CD4-positive, alpha-beta T cell treated with Interleukin-10 for 1 hour (primary cell): Measurements from ENCODE around the gene INTS2.
"Not testable (repeated sequence)": the region's sequence is repeated elsewhere in the genome, so short reads cannot be mapped to it uniquely, and the experiment has no call there.

Experiments
- DNase-seq: peaks from one replicate; pipeline ENCODE4 v3.0.0-alpha.2; 2020

INTS2 gene

DNA sequence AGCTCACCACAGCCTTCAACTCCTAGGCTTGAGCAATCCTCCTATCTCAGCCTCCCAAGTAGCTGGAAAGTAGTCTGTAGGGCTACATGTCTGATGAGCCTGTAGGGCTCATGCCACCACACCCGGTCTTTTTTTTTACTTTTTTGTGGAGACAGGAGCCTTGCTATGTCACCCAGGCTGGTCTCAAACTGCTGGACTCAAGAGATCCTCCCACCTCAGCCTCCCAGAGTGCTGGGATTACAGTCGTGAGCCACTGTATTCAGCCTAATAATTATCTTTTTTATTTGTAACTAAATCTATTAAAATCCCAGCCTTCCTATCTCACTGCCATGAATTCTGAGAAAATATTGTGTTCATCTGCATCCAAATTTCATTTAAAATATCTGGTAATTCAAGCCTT is 79.5 kb downstream of the INTS2 start:
- no peak for DNase-seq

- no peak for DNase-seq
Measured at GRCh38 chr17:61847659-61848058, 80.1 kb downstream of the INTS2 start.

GRCh38 chr17:61846761-61847375 is 80.9 kb downstream of the INTS2 start:
- no peak for DNase-seq

DNA sequence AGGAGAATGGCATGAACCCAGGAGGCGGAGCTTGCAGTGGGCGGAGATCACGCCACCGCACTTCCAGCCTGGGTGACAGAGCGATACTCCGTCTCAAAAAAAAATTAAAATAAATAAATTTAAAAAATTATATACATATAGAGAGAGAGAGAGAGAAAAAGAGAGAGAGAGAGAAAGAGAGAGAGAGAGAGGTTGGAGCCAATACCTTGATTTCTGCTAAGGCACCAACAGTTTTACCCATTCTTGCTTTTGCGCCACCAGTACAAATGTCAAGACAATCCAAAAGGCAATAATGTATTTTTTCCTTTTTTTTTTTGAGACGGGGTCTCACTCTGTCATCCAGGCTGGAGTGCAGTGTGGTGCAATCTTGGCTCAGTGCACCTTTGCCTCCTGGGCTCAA is 81.7 kb downstream of the INTS2 start:
- DNase-seq = no peak

DNA sequence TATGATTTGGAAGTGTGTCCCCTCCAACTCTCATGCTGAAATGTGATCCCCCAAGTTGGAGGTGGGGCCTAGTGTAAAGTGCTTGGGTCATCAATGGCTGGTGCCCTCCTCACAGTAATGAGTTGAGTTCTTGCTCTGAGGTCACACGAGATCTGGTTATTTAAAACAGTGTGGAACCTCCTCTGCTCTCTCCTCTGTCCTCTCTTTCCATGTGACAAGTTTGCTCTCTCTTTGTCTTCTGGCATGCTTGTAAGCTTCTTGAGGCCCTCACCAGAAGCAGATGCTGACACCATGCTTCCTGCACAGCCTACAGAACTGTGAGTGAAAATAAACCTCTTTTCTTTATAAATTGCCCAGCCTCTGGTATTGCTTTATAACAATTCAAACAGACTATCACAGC is 84.3 kb downstream of the INTS2 start:
- no peak for DNase-seq

DNA sequence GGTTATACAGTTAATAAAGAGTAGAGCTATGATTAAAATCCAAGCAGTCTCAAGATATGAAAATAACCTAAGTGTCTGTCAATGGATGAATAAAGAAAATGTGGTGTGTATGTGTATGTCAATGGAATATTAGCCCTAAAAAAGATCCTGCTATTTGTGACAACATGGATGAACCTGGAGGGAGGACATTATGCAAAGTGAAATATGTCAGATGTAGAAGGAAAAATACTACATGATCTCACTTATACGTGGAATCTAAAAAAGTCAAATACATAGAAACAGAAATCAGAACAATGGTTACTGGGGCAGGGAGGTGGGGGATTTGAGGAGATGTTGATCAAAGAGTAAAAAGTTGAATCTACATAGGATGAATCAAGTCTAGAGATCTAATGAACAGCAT is 84.9 kb downstream of the INTS2 start:
- no peak for DNase-seq

DNA sequence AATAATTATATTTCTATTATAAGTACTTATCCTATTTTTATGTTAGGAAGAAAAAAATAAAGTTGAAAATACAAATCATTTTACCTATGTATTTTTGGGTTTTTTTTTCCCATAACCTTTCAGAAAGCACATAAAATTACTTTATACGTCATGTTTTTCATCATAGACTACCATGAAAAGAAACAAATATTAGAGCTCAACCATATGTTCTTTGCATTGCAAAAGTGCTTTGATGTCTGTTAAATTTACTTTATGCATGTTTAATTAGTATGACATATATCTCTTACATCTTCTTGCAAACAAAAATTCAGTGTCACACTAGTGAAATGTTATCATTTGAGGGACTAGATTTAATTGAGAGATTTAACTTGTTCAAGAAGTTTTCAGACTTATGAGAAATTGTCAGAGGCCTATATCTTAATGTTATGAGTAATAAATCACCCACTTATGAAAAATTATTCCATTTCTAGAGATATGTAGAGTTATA is 88.4 kb downstream of the INTS2 start:
- no peak for DNase-seq

- peak; percentile 63 for DNase-seq
Measured at GRCh38 chr17:61837175-61838051, 90.4 kb downstream of the INTS2 start.

DNA sequence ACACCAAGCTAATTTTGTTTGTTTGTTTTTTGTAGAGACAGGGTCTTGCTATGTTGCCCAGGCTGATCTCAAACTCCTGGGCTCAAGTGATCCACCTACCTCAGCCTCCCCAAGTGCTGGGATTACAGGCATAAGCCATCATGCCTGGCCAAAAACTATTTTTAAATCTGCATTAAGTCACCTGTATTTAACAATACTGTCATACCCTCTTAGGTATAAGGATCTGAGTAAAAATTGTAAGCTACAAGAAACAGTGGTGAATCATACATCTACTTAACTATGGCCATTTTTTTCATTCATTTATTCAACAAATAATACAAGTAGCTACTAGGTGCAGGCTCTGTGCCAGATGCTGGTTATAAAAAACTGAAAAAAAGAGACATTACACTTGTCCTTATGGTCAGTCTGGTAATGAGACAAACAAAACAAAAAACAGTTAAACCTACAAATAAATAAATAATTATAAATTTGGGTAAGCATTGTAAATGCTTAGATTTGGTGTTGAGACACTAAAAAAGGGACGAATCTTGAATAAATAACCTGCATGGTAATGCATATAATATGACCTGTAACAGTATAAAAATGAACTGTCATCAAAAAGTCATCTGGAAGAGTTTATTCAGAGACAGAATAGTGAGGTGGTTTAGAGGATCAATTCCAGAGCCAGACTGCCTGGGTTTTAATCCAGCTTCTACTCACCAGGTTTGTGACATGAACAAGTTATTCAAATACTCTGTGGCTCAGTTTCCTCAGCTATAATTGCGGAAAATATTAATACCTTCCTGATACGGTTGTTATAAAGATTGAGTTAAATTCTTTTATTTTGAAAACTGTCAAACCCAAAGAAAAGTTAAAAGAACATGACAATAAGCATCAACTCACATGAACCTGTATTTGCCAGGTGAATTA is 91.3 kb downstream of the INTS2 start:
- no peak for DNase-seq

GRCh38 chr17:61835606-61836005 is 92.2 kb downstream of the INTS2 start:
- no peak for DNase-seq

GRCh38 chr17:61834610-61835009 is 93.2 kb downstream of the INTS2 start:
- no peak for DNase-seq

DNA sequence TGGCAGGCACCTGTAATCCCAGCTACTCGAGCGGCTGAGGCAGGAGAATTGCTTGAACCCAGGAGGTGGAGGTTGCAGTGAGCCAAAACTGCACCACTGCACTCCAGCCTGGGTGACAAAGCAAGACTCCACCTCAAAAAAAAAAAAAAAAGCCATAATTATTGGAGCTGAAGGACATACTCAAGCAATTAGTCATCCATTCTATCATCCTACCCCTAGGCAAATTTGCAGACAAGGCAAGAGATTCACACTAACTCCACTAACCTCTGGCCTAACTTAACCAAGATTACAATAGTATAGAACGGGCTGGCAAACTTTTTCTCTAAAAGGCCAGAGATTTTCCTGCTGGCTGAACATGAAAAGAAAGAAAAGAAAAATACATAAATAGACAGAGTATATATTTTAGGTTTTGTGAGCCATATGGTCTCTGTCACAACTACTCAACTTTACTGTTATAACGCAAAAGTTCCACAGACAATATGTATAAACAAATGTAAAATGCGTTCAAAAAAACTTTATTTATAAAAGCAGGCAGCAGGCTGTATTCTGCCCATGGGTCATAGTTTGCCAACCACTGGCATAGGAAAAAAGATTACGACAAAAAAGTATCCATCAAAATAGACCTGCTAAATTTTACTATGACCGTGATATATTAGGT is 94.1 kb downstream of the INTS2 start:
- no peak for DNase-seq

GRCh38 chr17:61832463-61832862 is 95.3 kb downstream of the INTS2 start:
- DNase-seq = no peak

DNA sequence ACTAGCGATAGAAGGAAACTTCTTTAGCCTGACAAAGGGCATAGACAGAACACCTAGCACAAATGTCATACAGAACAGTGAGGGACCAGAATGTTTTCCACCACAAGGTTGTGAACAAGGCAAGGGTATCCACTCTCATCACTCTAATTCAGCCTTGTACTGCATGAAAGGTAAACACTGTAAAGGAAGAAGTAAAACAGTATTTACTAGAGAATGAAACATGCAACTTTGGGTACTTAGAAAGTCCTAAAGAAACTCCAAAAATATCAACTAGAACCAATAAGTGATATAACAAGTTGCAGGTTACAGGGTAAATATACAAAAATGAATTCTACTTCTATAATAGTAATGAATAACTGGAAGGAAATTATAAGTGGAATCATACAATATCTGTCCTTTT is 96.7 kb downstream of the INTS2 start:
- DNase-seq = no peak

DNA sequence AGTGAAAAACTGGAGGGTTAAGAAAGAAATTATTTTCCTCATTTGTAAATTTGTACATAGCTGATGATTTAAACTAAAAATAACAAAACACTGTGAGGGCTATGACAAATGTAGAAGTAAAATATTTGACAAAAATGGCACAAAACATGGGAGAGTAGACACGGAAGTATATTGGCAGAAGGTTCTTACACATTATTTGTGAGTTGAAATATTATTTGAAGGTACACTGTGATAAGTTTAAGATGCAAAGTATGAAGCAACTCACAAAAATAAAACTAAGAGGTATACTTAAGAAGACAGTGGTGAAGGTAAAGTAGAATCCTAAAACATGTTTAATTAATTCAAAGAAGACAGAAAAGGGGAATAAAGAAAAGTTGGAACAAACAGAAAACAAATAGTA is 99.1 kb downstream of the INTS2 start:
- no peak for DNase-seq

DNA sequence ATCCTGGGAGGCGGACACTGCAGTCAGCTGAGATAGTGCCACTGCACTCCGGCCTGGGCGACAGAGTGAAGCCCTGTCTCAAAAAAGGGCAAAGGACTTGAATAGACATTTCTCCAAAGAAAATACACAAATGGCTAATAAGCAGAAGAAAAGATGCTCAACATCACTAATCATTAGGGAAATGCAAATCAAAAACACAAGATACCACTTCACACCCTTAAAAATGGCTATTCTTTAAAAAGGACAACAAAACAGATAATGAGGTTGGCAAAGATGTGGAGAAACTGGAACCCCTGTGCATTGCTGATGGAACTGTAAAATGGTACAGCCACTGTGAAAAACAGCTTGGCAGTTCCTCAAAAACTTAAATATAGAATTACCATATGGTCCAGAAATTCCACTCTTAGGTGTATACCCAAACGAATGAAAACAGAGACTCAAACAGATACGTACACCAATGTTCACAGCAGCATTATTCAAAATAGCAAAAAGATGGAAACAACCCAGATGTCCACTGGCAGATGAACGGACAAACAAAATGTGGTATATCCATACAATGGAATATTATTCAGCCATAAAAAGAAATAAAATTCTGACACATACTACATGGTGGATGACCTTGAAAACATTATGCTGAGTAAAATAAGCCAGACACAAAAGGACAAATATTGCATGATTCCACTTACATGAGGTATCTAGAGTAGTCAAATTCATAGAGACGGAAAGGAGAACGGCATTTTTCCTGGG is 100.0 kb downstream of the INTS2 start:
- DNase-seq = no peak

DNA sequence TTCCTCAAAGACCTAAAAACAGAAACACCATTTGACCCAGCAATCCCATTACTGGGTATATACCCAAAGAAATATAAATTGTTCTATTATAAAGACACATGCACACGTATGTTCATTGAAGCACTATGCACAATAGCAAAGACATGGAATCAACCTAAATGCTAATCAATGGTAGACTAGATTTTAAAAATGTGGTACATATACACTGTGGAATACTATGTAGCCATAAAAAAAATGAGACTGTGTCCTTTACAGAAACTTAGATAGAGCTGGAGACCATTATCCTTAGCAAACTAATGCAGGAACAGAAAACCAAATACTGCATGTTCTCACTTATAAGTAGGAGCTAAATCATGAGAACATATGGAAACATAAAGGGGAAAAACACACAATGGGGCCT is 100.9 kb downstream of the INTS2 start:
- DNase-seq = not testable (repeated sequence)

GRCh38 chr17:61826198-61826597 is 101.6 kb downstream of the INTS2 start:
- DNase-seq = not testable (repeated sequence)

DNA sequence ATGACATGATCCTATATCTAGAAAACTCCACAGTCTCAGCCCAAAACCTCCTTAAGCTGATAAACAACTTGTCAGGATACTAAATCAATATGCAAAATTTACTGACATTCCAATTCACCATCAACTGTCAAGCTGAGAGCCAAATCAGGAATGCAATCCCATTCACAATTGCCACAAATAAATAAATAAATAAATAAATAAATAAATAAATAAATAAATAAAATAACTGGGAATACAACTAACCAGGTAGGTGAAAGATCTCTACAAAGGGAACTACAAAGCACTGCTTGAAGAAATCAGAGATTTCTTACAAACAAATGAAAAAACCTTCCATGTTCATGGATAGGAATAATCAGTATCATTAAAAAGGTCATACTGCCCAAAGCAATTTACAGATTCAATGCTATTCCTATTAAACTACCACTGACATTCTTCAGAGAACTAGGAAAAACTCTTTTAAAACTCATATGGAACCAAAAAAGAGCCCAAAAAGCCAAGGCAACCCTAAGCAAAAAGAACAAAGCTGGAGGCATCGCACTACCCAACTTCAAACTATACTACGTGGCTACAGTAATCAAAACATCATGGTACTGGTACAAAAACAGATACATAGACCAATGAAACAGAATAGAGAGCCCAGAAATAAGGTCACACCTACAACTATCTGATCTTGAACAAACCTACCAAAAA is 102.2 kb downstream of the INTS2 start:
- DNase-seq = no peak

DNA sequence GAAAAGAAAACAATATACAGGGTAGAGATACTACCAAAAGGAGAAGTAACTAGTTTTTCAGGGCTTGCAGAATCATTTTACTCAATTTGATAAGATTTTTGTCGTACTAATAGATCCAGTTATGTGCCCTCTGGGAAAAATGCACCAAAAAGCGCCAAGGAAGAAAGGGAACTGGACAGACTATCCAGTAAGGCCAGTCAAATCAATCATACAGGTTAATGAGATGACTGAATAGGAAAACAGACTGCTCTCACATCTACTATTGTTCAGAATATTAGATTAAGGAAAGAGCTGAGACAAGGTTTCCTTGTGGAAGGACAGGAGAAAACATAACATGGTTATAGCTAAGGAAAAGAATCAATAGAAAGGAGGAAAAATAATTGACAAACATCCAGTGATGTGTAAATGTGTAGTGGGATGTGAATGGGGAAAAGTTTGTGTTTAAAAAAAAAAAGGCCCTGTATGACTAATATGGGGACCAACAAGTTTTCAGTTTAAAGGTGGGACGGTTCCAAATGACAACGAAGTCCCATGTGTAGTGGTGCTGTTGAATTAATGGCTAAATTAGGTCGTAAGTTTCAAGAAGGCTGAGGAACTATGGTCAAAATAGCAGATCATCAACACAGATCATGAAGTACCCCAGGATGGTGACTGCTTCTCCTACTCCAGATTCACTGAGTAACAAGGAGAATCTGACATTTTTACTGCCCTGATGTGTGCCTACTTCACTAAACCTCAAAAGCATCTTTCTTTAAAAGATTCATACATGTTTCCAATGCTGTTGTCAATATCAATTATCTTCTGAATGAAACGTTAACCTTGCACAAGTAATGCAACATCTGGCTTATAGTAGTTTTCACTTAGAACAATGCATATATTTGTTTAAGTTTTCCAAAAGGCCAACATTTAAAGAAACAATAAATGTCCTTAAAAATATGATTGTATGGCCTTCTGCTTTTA is 105.2 kb downstream of the INTS2 start:
- DNase-seq = no peak
